Stimulated activated naive CD4-positive, alpha-beta T cell (primary cell): Measurements from ENCODE around the gene PMM2.
"Not testable (repeated sequence)": the region's sequence is repeated elsewhere in the genome, so short reads cannot be mapped to it uniquely, and the experiment has no call there.

Source experiments
- DNase-seq, 6 experiments: peaks; one replicate each; lab custom pipeline; 2025; lab: John Stamatoyannopoulos, UW

PMM2 gene

GRCh38 chr16:8782673-8783072 lies 15.0 kb upstream of the PMM2 start:
- DNase-seq = no peak

GRCh38 chr16:8785408-8785807 lies 12.2 kb upstream of the PMM2 start:
- DNase-seq = no peak

DNA sequence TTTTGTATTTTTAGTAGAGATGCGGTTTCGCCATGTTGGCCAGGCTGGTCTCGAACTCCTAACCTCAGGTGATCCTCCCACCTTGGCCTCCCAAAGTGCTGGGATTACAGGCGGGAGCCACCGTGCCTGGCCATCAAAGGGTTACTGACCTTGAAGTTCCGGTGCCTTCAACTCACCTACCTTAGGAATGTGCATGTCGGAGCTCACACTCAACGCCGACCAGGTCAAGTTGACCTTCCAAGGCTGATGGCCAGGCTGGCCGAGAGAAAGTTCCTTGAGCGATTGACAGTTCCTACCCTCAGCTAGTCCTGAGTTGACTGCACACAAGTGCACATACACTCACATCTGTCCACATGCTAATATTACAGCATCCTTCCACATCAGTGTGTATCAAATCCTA lies 11.3 kb upstream of the PMM2 start:
- DNase-seq = not testable (repeated sequence)

- DNase-seq = no peak
Measured at GRCh38 chr16:8788578-8789172, 9.0 kb upstream of the PMM2 start.

GRCh38 chr16:8795091-8795490 lies 2.5 kb upstream of the PMM2 start:
- DNase-seq = no peak

DNA sequence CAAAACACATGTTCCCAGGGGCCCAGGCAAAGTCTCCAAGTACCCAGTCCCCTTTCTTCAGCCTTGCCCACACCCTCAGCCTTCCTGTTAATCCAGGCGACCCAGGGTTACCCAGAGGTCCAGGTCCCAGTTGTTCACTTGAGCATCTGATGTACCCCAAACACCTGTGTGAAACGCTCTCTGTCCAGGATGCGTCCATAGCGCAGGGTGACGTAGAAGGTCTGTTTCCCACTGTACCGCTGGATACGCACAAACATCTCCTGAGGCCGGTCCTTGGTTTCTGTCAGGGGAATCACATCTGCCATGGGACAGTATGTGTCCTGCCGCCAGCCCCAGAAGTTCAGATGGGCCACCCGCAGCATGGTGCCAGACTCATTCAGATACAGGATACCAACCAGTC lies 1.8 kb upstream of the PMM2 start:
- no peak for DNase-seq

- DNase-seq = no peak
Measured at GRCh38 chr16:8796469-8797363, 923 bp upstream of the PMM2 start.

DNA sequence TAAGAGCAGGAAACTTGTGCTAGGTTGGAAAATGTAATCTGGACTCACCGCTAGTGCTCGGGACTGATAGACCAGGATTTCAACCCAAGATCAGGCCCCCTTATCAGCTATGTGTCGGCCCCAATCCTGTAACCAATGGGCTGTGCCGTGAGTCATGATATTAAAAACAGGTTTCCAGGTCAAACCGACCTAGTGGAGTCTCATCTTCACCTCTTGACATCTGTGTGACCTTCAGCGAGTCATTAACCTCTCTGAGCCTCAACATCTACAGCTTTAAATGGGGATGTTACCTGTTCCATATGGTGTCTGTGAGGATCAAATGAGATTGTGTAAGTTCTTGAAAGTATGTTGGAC lies 512 bp downstream of the PMM2 start:
- no peak for DNase-seq

DNA sequence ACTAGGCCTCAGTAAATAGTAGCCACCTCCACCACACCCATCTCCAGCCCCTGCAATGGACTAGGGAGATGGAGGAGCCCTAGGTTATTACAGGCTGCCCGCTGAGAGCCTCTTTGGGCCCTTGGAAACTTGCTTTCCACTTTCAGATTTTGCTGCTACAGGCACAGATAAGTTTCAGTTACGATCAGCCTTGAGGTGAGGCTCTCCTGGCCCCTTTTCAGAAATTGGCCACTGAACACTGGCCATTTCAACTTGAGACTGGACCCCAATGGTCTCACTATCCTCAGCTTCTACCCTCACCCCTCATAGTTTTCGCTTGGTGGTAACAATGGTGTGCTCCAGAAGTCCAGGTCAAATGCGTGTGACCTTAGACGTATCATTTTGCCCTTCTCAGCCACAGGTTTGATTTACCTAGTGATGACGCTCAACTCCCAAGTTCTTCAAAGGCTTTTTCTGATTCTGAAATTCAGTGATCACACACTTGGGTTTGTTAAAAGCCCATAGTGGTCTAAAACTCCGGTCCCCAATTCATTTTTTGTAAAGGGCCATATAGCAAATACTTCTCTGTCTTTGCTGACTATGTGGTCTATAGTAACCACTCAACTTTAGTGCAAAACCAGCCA lies 1.0 kb downstream of the PMM2 start:
- DNase-seq = no peak

GRCh38 chr16:8801701-8802100 lies 4.1 kb downstream of the PMM2 start:
- no peak for DNase-seq

DNA sequence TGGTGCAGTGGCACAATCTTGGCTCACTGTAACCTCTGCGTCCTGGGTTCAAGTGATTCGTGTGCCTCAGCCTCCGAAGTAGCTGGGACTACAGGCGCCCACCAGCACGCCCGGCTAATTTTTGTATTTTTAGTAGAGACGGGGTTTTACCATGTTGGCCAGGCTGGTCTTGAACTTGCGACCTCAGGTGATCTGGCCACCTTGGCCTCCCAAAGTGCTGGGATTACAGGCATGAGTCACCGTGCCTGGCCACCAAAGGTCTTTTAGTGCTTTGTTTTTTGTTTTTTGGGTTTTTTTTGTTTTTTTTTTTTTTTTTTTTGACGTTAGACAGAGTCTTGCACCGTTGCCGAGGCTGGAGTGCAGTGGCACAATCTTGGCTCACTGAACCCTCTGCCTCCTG lies 6.1 kb downstream of the PMM2 start:
- DNase-seq = not testable (repeated sequence)

DNA sequence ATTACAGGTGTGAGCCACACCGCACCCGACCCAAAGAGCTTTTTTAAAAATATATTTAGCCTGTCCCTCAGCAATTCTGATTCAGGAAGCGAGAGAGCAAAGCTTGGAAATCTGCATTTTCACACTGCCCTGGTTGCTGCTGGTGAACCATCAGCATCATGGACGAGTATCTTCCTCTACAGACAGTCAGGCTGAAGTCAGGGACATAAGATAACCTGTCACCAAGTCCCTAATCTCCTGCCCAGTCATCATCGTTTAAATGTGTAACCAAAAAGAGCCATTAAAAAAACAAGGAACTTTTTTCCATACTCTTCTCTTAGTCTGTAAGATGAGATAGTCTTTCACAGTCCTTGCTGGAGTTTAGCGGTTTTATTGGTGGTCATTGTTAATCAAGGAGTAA lies 6.7 kb downstream of the PMM2 start:
- no peak for DNase-seq

DNA sequence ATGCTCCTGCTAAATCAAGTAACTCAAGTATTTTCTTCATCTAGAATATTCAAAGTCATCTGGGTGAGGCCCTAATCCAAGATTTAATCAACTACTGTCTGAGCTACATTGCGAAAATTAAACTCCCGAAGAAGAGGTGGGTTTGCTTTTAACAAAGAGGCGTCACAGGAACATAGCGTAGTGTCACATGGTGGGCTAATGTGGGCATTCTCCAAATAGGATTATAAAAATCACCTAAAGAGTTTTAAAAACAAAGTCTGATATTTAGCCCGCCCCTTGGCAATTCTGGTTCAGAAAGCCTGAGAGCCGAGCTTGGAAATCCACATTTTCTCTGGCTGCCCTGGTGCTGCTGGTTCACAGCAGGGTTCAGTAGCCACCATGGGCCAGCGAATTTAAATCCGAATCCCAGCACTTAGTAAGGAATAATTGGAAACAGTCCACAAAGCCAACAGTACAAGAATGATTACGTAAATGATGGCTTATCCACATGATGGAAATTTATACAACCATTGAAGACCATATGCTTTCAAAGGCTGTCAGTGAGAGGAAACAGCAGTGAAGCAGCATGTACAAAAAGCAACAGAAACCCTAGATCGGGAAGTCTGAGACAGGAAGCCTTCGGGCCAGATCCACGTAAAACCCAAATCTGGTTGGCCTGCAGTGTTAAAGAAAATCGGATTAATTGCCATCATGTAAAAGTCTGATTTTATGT lies 8.8 kb downstream of the PMM2 start:
- DNase-seq = no peak

- DNase-seq = no peak
Measured at GRCh38 chr16:8807189-8807588, 9.6 kb downstream of the PMM2 start.

- no peak for DNase-seq
Measured at GRCh38 chr16:8808009-8808408, 10.4 kb downstream of the PMM2 start.

DNA sequence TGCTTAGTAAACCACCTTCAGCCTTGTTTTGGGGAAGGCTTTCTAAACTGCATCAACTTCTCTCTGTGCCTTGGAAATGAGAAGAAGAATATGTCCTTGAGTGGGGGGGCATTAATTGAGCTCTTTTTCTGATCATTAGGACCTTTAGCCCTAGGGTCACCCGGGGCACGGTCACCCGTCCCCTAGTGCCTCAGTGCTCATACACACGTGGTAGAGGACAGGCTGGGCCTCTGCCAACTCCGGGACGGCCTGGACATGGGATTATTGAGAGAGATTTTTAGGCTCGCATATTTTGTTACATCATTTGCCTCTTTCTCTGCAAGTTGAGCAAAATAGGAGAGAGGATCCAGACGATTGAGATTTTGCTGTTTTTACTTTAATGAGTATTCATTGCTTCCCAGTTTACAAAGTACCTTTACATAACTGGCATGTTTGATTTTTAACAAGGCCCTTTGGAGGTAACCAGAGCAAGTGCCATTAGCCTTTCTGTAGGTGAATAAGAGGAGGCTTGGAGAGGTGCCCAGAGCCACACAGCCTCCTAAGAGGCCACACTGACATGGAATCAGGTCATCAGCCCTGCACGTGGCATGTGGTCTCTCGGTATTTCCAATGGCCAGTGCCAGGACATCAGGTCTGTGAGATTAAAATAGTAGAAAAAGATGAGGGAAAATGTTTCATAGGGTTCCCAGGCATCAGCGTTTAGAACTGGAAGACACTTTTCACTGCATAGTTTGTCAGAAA lies 11.1 kb downstream of the PMM2 start:
- DNase-seq = no peak

- DNase-seq = no peak
Measured at GRCh38 chr16:8812162-8812843, 14.7 kb downstream of the PMM2 start.

DNA sequence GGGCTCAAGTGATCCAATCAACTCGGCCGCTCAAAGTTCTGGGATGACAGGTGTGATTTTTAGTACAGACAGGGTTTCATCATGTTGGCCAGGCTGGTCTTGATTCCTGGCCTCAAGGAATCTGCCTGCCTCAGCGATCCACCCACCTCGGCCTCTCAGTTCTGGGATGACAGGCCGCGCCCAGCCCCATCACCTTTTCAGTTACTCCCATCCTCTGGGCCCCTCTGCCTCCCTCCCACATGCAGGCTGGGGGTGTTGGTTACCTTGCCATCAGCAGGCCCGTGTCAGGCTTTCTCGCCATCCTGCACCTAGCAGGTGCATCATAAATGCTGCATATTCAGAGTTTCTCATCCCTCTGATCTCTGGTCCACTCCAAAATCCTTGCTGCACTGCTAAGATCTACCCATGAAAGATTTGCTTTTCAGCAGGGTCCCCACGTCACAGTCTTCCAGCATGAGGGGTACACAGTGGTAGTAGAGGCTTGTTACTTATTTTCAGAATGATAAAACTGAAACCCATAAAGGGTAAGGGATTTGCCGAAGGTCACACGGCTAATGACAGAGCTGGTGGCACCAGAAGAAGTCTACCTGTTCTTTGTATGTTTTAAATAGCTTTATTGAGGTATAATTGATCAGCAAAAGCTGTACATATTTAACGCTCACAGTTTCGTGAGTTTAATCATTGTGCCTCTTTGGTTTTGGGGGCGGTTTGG lies 16.6 kb downstream of the PMM2 start:
- DNase-seq = no peak

- DNase-seq = peak in 3 of 6 experiments; percentile 53 to 64 (median 61)
Measured at GRCh38 chr16:8816967-8817655, 19.5 kb downstream of the PMM2 start.
